BE2C (cell line): ENCODE data around the gene USP7.
"Not testable (repeated sequence)": the region's sequence is repeated elsewhere in the genome, so short reads cannot be mapped to it uniquely, and the experiment has no call there.

Experiments
- DNase-seq: peaks from one replicate; pipeline ENCODE4 v3.0.0-alpha.2; 2020
- H3K27me3 ChIP-seq: fragments of 250-450 bp; sonication (Bioruptor Pico); 2 replicates; pipeline ENCODE4 v1.5.1; 2020; ENCODE audit warnings: mild to moderate bottlenecking
- H3K36me3 ChIP-seq: fragments of 250-450 bp; sonication (Bioruptor Pico); 2 replicates; pipeline ENCODE4 v1.5.1; 2020; ENCODE audit warnings: mild to moderate bottlenecking
- H3K4me1 ChIP-seq: fragments of 250-450 bp; sonication (Bioruptor Pico); 2 replicates; pipeline ENCODE4 v1.5.1; 2020
- H3K4me3 ChIP-seq: 2 replicates; pipeline ENCODE4 v1.5.1; 2011; ENCODE audit warnings: low read depth, low read length
- H3K9me3 ChIP-seq: fragments of 250-450 bp; sonication (Bioruptor Pico); 2 replicates; pipeline ENCODE4 v1.5.1; 2020
- CTCF ChIP-seq: IDR thresholded peaks from 2 replicates; pipeline ENCODE4 v1.5.1; 2012; ENCODE audit warnings: mild to moderate bottlenecking, low read depth, low read length

USP7 gene

GRCh38 chr16:8880839-8881510, 82.7 kb downstream of the USP7 start:
- no peaks in the 10 kb centered on the region for H3K36me3 ChIP-seq
- no peaks in the 10 kb centered on the region; the same call in none of the 2 replicates for H3K4me1 ChIP-seq
- no peaks in the 10 kb centered on the region for H3K9me3 ChIP-seq
- no peak for TF ChIP-seq CTCF
- DNase-seq: no peak
- H3K4me3 ChIP-seq: no peak overlapping the region
- no peaks in the 10 kb centered on the region for H3K27me3 ChIP-seq

GRCh38 chr16:8878523-8878911, 85.2 kb downstream of the USP7 start:
- H3K27me3 ChIP-seq: no peaks in the 10 kb centered on the region
- H3K9me3 ChIP-seq: no peaks in the 10 kb centered on the region
- no peak for TF ChIP-seq CTCF
- no peaks in the 10 kb centered on the region for H3K4me1 ChIP-seq
- DNase-seq: no peak
- no peaks in the 10 kb centered on the region for H3K36me3 ChIP-seq
- H3K4me3 ChIP-seq: no peak overlapping the region

GRCh38 chr16:8877894-8878522, 85.7 kb downstream of the USP7 start:
- no peak for DNase-seq
- no peak for TF ChIP-seq CTCF
- H3K36me3 ChIP-seq: no peaks in the 10 kb centered on the region
- no peaks in the 10 kb centered on the region for H3K9me3 ChIP-seq
- H3K4me1 ChIP-seq: no peaks in the 10 kb centered on the region
- no peak overlapping the region for H3K4me3 ChIP-seq
- H3K27me3 ChIP-seq: no peaks in the 10 kb centered on the region

DNA sequence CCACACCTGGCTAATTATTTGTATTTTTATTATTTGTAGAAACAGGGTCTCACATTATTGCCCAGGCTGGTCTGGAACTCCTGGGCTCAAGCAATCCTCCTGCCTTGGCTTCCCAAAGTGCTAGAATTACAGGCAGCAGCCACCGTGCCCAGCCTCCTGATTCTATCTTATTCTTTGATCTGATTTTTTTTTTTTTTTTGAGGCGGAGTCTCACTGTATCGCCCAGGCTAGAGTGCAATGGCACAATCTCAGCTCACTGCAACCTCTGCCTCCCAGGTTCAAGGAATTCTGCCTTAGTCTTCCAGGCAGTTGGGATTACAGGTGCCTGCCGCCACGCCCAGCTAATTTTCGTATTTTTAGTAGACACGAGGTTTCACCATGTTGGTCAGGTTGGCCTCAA, 88.4 kb downstream of the USP7 start:
- not testable (repeated sequence) for H3K9me3 ChIP-seq, H3K36me3 ChIP-seq, H3K27me3 ChIP-seq, H3K4me3 ChIP-seq, H3K4me1 ChIP-seq, DNase-seq

- Histone ChIP-seq H3K36me3 (no peaks in the 10 kb centered on the region), H3K9me3 (no peaks in the 10 kb centered on the region), H3K4me1 (peaks cover 1% of the 10 kb centered on the region; the same call in 1 of the 2 replicates), H3K27me3 (no peaks in the 10 kb centered on the region), H3K4me3 (no peak overlapping the region)
- no peak for DNase-seq
- no peak for TF ChIP-seq CTCF
Observed at GRCh38 chr16:8874388-8874787, 89.3 kb downstream of the USP7 start.

GRCh38 chr16:8873866-8874195, 89.9 kb downstream of the USP7 start:
- not testable (repeated sequence) for DNase-seq, H3K36me3 ChIP-seq, H3K27me3 ChIP-seq, H3K4me3 ChIP-seq, H3K9me3 ChIP-seq, H3K4me1 ChIP-seq

- no peaks in the 10 kb centered on the region for H3K36me3 ChIP-seq
- H3K9me3 ChIP-seq: no peaks in the 10 kb centered on the region
- H3K27me3 ChIP-seq: no peaks in the 10 kb centered on the region
- peak; percentile 19; the same call in 1 of the 2 replicates for TF ChIP-seq CTCF
- H3K4me3 ChIP-seq: no peak overlapping the region
- H3K4me1 ChIP-seq: peaks cover 2% of the 10 kb centered on the region; the same call in 1 of the 2 replicates
- DNase-seq: no peak
Observed at GRCh38 chr16:8872967-8873865, 90.5 kb downstream of the USP7 start.
